ENCODE data around the gene PTPRO. TPM values are rescaled to one million over a fixed set of nuclear protein-coding genes. Genes with fewer than 3 reads are reported as not detected.

The PTPRO gene
- total RNA-seq, 1 experiment from 2014 or later = 0.52 TPM

DNA sequence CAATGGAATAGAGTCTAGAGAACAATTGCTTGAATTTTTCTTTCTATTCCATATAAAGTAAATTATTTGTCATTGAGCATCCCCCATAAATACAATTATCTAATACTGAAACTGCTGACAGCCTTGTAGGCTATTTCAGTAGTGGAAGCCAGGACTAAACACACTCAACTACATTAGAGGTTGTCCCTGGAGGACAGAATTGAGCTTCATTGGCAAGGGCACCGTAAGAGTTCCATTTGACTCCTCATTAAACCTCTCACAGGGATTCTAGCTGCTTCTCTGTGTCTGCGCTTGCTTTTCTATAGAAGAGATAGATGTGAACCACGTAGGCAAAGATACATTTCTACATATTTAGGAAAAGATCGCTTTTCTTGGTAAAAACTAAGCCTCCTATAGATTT is 3.5 kb upstream of the PTPRO start:
- Histone ChIP-seq H3K18ac (ENCODE audit: insufficient read length, low read depth, low read length) (no peak overlapping the region), H3K79me2 (ENCODE audit: insufficient read depth, low read length) (no peaks in the 10 kb centered on the region), H2AFZ (ENCODE audit: low read length) (no peak overlapping the region), H2BK12ac (ENCODE audit: insufficient read length, low read depth, low read length) (no peak overlapping the region), H2BK120ac (ENCODE audit: low read depth, low read length, poor library complexity, severe bottlenecking) (no peak overlapping the region), H3K9ac (ENCODE audit: extremely low read depth, insufficient read length, low read length) (no peak overlapping the region), H4K91ac (ENCODE audit: insufficient read length, low read depth, low read length) (no peak overlapping the region), H3K4me1 (ENCODE audit: insufficient read depth, low read length) (no peaks in the 10 kb centered on the region), H3K56ac (ENCODE audit: insufficient read length, low read depth, low read length) (no peak overlapping the region), H2BK20ac (ENCODE audit: low read depth, low read length, poor library complexity, severe bottlenecking) (no peak overlapping the region), H3K79me1 (ENCODE audit: insufficient read depth, low read depth, low read length, poor library complexity, severe bottlenecking) (no peaks in the 10 kb centered on the region), H3K23ac (ENCODE audit: insufficient read length, low read depth, low read length) (no peak overlapping the region), H3K4me2 (ENCODE audit: insufficient read depth, insufficient read length, low read length) (no peak overlapping the region), H3K23me2 (ENCODE audit: insufficient read length, low read depth, low read length, poor library complexity, severe bottlenecking) (peaks cover 7% of the 10 kb centered on the region), H3K14ac (ENCODE audit: insufficient read depth, low read length) (no peak overlapping the region), H3T11ph (ENCODE audit: low read length) (no peak overlapping the region), H4K8ac (replicated peaks; ENCODE audit: insufficient read length, low read depth, low read length) (no peak overlapping the region), H4K5ac (ENCODE audit: insufficient read length, low read depth, low read length) (no peak overlapping the region), H3K4ac (ENCODE audit: low read depth, low read length) (no peak overlapping the region), H3K9me3 (ENCODE audit: control insufficient read depth, low read depth, low read length) (no peaks in the 10 kb centered on the region), H4K20me1 (ENCODE audit: control insufficient read depth, insufficient read depth, insufficient read length) (no peaks in the 10 kb centered on the region), H3K27me3 (ENCODE audit: insufficient read depth, low read length) (no peaks in the 10 kb centered on the region; the same call in 1 of the 2 replicates), H2BK5ac (ENCODE audit: insufficient read length, low read length) (no peak overlapping the region), H2BK15ac (ENCODE audit: low read depth, low read length) (no peak overlapping the region), H3K27ac (ENCODE audit: insufficient read length, low read depth, low read length) (no peak overlapping the region), H2AK5ac (ENCODE audit: insufficient read length, low read length) (no peak overlapping the region)
- DNase-seq = no peak
- Mint-ChIP-seq H3K27ac (no peak overlapping the region), H3K4me3 (no peak overlapping the region), H3K9me3 (no peaks in the 10 kb centered on the region), H3K27me3 (ENCODE audit: low read depth) (peaks cover 45% of the 10 kb centered on the region), H3K4me1 (peaks cover 7 to 11% of the 10 kb centered on the region in 2 experiments; a peak in 3 of 4 replicates), H3K36me3 (ENCODE audit: insufficient read depth in 1 of 3, low read depth in 3 of 3) (no peaks in the 10 kb centered on the region; a peak in 1 of 7 replicates)
- TF ChIP-seq, protein P1, sequence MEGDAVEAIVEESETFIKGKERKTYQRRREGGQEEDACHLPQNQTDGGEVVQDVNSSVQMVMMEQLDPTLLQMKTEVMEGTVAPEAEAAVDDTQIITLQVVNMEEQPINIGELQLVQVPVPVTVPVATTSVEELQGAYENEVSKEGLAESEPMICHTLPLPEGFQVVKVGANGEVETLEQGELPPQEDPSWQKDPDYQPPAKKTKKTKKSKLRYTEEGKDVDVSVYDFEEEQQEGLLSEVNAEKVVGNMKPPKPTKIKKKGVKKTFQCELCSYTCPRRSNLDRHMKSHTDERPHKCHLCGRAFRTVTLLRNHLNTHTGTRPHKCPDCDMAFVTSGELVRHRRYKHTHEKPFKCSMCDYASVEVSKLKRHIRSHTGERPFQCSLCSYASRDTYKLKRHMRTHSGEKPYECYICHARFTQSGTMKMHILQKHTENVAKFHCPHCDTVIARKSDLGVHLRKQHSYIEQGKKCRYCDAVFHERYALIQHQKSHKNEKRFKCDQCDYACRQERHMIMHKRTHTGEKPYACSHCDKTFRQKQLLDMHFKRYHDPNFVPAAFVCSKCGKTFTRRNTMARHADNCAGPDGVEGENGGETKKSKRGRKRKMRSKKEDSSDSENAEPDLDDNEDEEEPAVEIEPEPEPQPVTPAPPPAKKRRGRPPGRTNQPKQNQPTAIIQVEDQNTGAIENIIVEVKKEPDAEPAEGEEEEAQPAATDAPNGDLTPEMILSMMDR (conservative IDR thresholded peaks at IDR 0.05) = no peak
- no CpG with 5 or more reads among the region's 4 CpGs for WGBS (ENCODE audit: extremely low coverage, insufficient read length, low lambda C conversion rate)

Measured in H9 (cell line).